ENCODE measurements around the gene ABHD10.

Gene ABHD10

GRCh38 chr3:111970376-111970775 lies 8.4 kb upstream of the ABHD10 start:
- Histone ChIP-seq H3K79me2 (ENCODE audit: insufficient read depth, low read length) (no peaks in the 10 kb centered on the region), H3F3A (ENCODE audit: insufficient read depth, low read length) (no peaks in the 10 kb centered on the region), H3K9ac (ENCODE audit: low read length) (no peak overlapping the region), H3K36me3 (ENCODE audit: insufficient read depth, low read length) (no peaks in the 10 kb centered on the region), H3K4me3 (ENCODE audit: low read depth, low read length, poor library complexity, severe bottlenecking) (no peak overlapping the region), H4K20me1 (ENCODE audit: insufficient read depth, low read length) (no peaks in the 10 kb centered on the region), H3K27ac (ENCODE audit: low read depth, low read length, poor library complexity, severe bottlenecking) (no peak overlapping the region), H3K9me3 (ENCODE audit: low read length) (no peaks in the 10 kb centered on the region), H3K4me1 (ENCODE audit: insufficient read depth, low read length, severe bottlenecking) (no peaks in the 10 kb centered on the region), H3K9me2 (ENCODE audit: low read depth, low read length) (no peaks in the 10 kb centered on the region), H2AFZ (ENCODE audit: low read length) (no peak overlapping the region), H3K27me3 (ENCODE audit: insufficient read depth, low read length) (no peaks in the 10 kb centered on the region), H3K4me2 (ENCODE audit: low read length) (no peak overlapping the region)
- no peak for TF ChIP-seq EZH2 (IDR thresholded peaks at IDR 0.05; ENCODE audit: borderline replicate concordance, low read length)
- TF ChIP-seq CTCF (IDR thresholded peaks at IDR 0.05; ENCODE audit: low read length) = no peak

- H3K4me1 ChIP-seq (ENCODE audit: insufficient read depth, low read length, severe bottlenecking) = no peaks in the 10 kb centered on the region
- H2AFZ ChIP-seq (ENCODE audit: low read length) = no peak overlapping the region
- no peak overlapping the region for H3K9ac ChIP-seq (ENCODE audit: low read length)
- H3K27me3 ChIP-seq (ENCODE audit: insufficient read depth, low read length) = no peaks in the 10 kb centered on the region
- H3K79me2 ChIP-seq (ENCODE audit: insufficient read depth, low read length) = no peaks in the 10 kb centered on the region
- no peaks in the 10 kb centered on the region for H3F3A ChIP-seq (ENCODE audit: insufficient read depth, low read length)
- no peaks in the 10 kb centered on the region for H3K9me3 ChIP-seq (ENCODE audit: low read length)
- H4K20me1 ChIP-seq (ENCODE audit: insufficient read depth, low read length) = no peaks in the 10 kb centered on the region
- H3K4me3 ChIP-seq (ENCODE audit: low read depth, low read length, poor library complexity, severe bottlenecking) = no peak overlapping the region
- H3K9me2 ChIP-seq (ENCODE audit: low read depth, low read length) = no peaks in the 10 kb centered on the region
- no peaks in the 10 kb centered on the region for H3K36me3 ChIP-seq (ENCODE audit: insufficient read depth, low read length)
- no peak overlapping the region for H3K27ac ChIP-seq (ENCODE audit: low read depth, low read length, poor library complexity, severe bottlenecking)
- no peak overlapping the region for H3K4me2 ChIP-seq (ENCODE audit: low read length)
- TF ChIP-seq EZH2 (IDR thresholded peaks at IDR 0.05; ENCODE audit: borderline replicate concordance, low read length) = no peak
- no peak for TF ChIP-seq CTCF (IDR thresholded peaks at IDR 0.05; ENCODE audit: low read length)
Observed at GRCh38 chr3:111971533-111972130, 7.2 kb upstream of the ABHD10 start.

GRCh38 chr3:111972891-111973290 lies 5.9 kb upstream of the ABHD10 start:
- H3K79me2 ChIP-seq (ENCODE audit: insufficient read depth, low read length) = no peaks in the 10 kb centered on the region
- TF ChIP-seq CTCF (IDR thresholded peaks at IDR 0.05; ENCODE audit: low read length) = no peak
- TF ChIP-seq EZH2 (IDR thresholded peaks at IDR 0.05; ENCODE audit: borderline replicate concordance, low read length) = no peak
- no peak overlapping the region for H3K4me2 ChIP-seq (ENCODE audit: low read length)
- no peak overlapping the region for H3K9ac ChIP-seq (ENCODE audit: low read length)
- H3K9me2 ChIP-seq (ENCODE audit: low read depth, low read length) = no peaks in the 10 kb centered on the region
- no peaks in the 10 kb centered on the region for H3K9me3 ChIP-seq (ENCODE audit: low read length)
- H4K20me1 ChIP-seq (ENCODE audit: insufficient read depth, low read length) = no peaks in the 10 kb centered on the region
- H3K27ac ChIP-seq (ENCODE audit: low read depth, low read length, poor library complexity, severe bottlenecking) = no peak overlapping the region
- no peaks in the 10 kb centered on the region for H3K36me3 ChIP-seq (ENCODE audit: insufficient read depth, low read length)
- no peak overlapping the region for H3K4me3 ChIP-seq (ENCODE audit: low read depth, low read length, poor library complexity, severe bottlenecking)
- H2AFZ ChIP-seq (ENCODE audit: low read length) = no peak overlapping the region
- no peaks in the 10 kb centered on the region for H3K4me1 ChIP-seq (ENCODE audit: insufficient read depth, low read length, severe bottlenecking)
- no peaks in the 10 kb centered on the region for H3F3A ChIP-seq (ENCODE audit: insufficient read depth, low read length)
- H3K27me3 ChIP-seq (ENCODE audit: insufficient read depth, low read length) = no peaks in the 10 kb centered on the region
